HepG2 (cell line): ENCODE data around the gene METTL26. TPM values are rescaled to one million over a fixed set of nuclear protein-coding genes. Genes with fewer than 3 reads are reported as not detected.
A peak's percentile ranks its signal among the peaks of the same experiment; 100 is the strongest.

Source experiments
- AGO2 ChIP-seq: fragments of 200-400 bp; formaldehyde crosslinking; optimal IDR thresholded peaks from 2 replicates; pipeline ENCODE3; 2017; ENCODE audit warnings: mild to moderate bottlenecking, low read depth, low read length, moderate library complexity
- ARHGAP35 ChIP-seq: sonication (generic); formaldehyde crosslinking; IDR thresholded peaks from 2 replicates; pipeline ENCODE4 v1.9.0; 2022; ENCODE audit warnings: mild to moderate bottlenecking, inconsistent platforms, moderate library complexity, missing genetic modification reagents, borderline replicate concordance
- CBFB ChIP-seq: sonication (generic); formaldehyde crosslinking; IDR thresholded peaks from 2 replicates; pipeline ENCODE4 v1.4.0; 2020; ENCODE audit warnings: missing genetic modification reagents
- IRF2 ChIP-seq: IDR thresholded peaks from 2 replicates; pipeline ENCODE4 v1.6.1; 2018; ENCODE audit warnings: missing genetic modification reagents, missing compliant biosample characterization
- MED8 ChIP-seq: sonication (generic); formaldehyde crosslinking; IDR thresholded peaks from 2 replicates; pipeline ENCODE4 v1.8.1; 2023; ENCODE audit warnings: mild to moderate bottlenecking, missing genetic modification reagents; ENCODE audit not compliant: insufficient replicate concordance
- PCBP1 ChIP-seq: fragments of 200-400 bp; formaldehyde crosslinking; IDR thresholded peaks from 2 replicates; pipeline ENCODE4 v1.6.1; 2017; ENCODE audit warnings: mild to moderate bottlenecking, low read depth, low read length, borderline replicate concordance
- SIN3A ChIP-seq: IDR thresholded peaks from 2 replicates; pipeline ENCODE4 v1.6.1; 2011; ENCODE audit warnings: low read depth, mild to moderate bottlenecking, control low read depth, low read length, borderline replicate concordance
- YEATS2 ChIP-seq: sonication (generic); formaldehyde crosslinking; IDR thresholded peaks from 2 replicates; pipeline ENCODE4 v1.4.0; 2020; ENCODE audit warnings: missing genetic modification reagents, borderline replicate concordance
- ZNF124 ChIP-seq: sonication (generic); formaldehyde crosslinking; IDR thresholded peaks from 2 replicates; pipeline ENCODE4 v1.4.0; 2020; ENCODE audit warnings: missing genetic modification reagents
- ZNF317 ChIP-seq: sonication (generic); formaldehyde crosslinking; IDR thresholded peaks from 2 replicates; pipeline ENCODE4 v1.5.0; 2020; ENCODE audit warnings: mild to moderate bottlenecking, missing genetic modification reagents
- ZNF441 ChIP-seq: sonication (generic); formaldehyde crosslinking; IDR thresholded peaks from 2 replicates; pipeline ENCODE4 v1.7.0; 2021; ENCODE audit warnings: missing genetic modification reagents, borderline replicate concordance
- ZNF713 ChIP-seq: sonication (generic); formaldehyde crosslinking; IDR thresholded peaks from 2 replicates; pipeline ENCODE4 v1.4.0; 2020; ENCODE audit warnings: mild to moderate bottlenecking, missing genetic modification reagents
- ZNF878 ChIP-seq: sonication (generic); formaldehyde crosslinking; IDR thresholded peaks from 2 replicates; pipeline ENCODE4 v1.8.1; 2023; ENCODE audit warnings: mild to moderate bottlenecking, missing genetic modification reagents, moderate library complexity
- polyA plus RNA-seq, 8 experiments: library from polyadenylated mRNA; depleted of rRNA in 3 of 8; stranded (reverse) in 7 of 8; unstranded in 1 of 8; fragments of >200 nt; fragmentation: Illumina TruSeq in 4 of 8; extraction: Trizol in 4 of 8; gene quantifications; 2 replicates each; pipeline versions ENCODE4 v1.2.1 to v1.2.3, GENCODE V29; 2011 to 2016; ENCODE audit warnings: low read depth in 4 of 8, missing spikeins in 1 of 8, mixed read lengths in 1 of 8; ENCODE audit not compliant: insufficient read depth in 1 of 8
- total RNA-seq, 5 experiments: library from RNA; depleted of rRNA; stranded (reverse); fragments of >200 nt; fragmentation: Illumina TruSeq; extraction: Trizol; gene quantifications; 2 replicates each; pipeline ENCODE4 v1.2.3, GENCODE V29; 2016; ENCODE audit warnings: low read depth in 1 of 5
- TF ChIP-seq, protein P1 (sequence below): sonication (generic); formaldehyde crosslinking; IDR thresholded peaks from 2 replicates; pipeline ENCODE4 v1.4.0; 2020; ENCODE audit warnings: missing genetic modification reagents, borderline replicate concordance
- TF ChIP-seq, protein P2 (sequence below): sonication (generic); formaldehyde crosslinking; conservative IDR thresholded peaks from 2 replicates; pipeline ENCODE4 v1.5.0; 2020; ENCODE audit warnings: missing genetic modification reagents
- TF ChIP-seq, protein P3 (sequence below): IDR thresholded peaks from 2 replicates; pipeline ENCODE4 v1.6.1; 2012; ENCODE audit warnings: low read depth, low read length, improper control_type of control experiment
- TF ChIP-seq, protein P4 (sequence below): sonication (generic); formaldehyde crosslinking; IDR thresholded peaks from 2 replicates; pipeline ENCODE4 v1.4.0; 2020; ENCODE audit warnings: mild to moderate bottlenecking, missing genetic modification reagents

The METTL26 gene
- total and polyA plus RNA-seq, 2 of the 13 experiments (the other 11 are each of a cell fraction or from before 2014, with no cell fraction given): 65.5 to 70.1 TPM

DNA sequence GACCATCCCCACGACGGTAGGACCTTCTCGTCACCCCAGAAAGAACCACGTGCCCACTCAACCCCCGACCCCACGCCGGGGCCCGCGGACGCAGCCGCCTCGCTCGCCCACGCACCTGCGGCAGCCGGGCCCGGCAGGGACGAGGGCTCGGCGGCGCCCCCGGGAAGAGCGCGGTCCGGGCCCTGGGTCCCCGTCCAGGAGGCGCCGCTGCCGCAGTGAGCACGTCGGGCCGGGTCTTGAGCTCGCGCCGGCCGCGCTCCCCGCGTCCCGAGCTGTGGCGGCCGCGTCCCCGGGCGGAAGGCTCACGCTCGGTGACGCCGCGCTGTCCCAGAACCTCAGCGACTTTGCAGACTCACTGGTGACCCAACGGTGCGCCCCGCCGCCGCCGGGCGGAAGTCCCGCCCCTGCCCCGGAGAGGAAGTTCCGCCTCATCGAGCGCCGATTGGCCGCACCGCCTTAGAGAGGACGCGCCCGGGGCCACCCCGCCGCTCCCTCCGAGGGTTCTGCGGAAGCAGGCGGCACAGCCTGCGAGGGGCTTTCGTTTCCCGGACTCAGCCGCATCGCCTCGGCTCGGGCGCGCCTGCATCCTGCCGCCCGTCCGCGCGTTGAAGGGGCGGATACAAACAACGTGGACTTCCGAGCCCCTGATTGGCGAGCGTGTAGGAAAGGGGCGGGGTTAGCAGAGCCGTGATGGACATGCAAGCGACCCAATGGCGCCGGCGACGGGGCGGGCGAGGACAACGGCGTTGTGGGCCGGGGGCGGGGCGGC, 47.0 kb downstream of the METTL26 start (continued):
- TF ChIP-seq, protein P1, sequence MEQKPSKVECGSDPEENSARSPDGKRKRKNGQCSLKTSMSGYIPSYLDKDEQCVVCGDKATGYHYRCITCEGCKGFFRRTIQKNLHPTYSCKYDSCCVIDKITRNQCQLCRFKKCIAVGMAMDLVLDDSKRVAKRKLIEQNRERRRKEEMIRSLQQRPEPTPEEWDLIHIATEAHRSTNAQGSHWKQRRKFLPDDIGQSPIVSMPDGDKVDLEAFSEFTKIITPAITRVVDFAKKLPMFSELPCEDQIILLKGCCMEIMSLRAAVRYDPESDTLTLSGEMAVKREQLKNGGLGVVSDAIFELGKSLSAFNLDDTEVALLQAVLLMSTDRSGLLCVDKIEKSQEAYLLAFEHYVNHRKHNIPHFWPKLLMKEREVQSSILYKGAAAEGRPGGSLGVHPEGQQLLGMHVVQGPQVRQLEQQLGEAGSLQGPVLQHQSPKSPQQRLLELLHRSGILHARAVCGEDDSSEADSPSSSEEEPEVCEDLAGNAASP: no peak
- TF ChIP-seq CBFB (CRISPR knock-in tag): peak; percentile 14; the same call in 1 of the 2 replicates
- TF ChIP-seq, protein P2, sequence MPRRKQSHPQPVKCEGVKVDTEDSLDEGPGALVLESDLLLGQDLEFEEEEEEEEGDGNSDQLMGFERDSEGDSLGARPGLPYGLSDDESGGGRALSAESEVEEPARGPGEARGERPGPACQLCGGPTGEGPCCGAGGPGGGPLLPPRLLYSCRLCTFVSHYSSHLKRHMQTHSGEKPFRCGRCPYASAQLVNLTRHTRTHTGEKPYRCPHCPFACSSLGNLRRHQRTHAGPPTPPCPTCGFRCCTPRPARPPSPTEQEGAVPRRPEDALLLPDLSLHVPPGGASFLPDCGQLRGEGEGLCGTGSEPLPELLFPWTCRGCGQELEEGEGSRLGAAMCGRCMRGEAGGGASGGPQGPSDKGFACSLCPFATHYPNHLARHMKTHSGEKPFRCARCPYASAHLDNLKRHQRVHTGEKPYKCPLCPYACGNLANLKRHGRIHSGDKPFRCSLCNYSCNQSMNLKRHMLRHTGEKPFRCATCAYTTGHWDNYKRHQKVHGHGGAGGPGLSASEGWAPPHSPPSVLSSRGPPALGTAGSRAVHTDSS (CRISPR knock-in tag): peak; percentile 46; the same call in 1 of the 2 replicates
- 0 out of 2 replicates have a peak, but pooled peaks have one; percentile 13 for TF ChIP-seq PCBP1
- TF ChIP-seq AGO2: peak; percentile 66
- 0 out of 2 replicates have a peak, but pooled peaks have one; percentile 36 for TF ChIP-seq ZNF317
- peak; percentile 79; the same call in 1 of the 2 replicates for TF ChIP-seq YEATS2 (CRISPR knock-in tag)
- peak; percentile 81 for TF ChIP-seq MED8 (CRISPR knock-in tag)
- 0 out of 2 replicates have a peak, but pooled peaks have one; percentile 12 for TF ChIP-seq IRF2
- peak; percentile 42; the same call in 1 of the 2 replicates for TF ChIP-seq SIN3A
- TF ChIP-seq ZNF713: no peak
- TF ChIP-seq, protein P3, sequence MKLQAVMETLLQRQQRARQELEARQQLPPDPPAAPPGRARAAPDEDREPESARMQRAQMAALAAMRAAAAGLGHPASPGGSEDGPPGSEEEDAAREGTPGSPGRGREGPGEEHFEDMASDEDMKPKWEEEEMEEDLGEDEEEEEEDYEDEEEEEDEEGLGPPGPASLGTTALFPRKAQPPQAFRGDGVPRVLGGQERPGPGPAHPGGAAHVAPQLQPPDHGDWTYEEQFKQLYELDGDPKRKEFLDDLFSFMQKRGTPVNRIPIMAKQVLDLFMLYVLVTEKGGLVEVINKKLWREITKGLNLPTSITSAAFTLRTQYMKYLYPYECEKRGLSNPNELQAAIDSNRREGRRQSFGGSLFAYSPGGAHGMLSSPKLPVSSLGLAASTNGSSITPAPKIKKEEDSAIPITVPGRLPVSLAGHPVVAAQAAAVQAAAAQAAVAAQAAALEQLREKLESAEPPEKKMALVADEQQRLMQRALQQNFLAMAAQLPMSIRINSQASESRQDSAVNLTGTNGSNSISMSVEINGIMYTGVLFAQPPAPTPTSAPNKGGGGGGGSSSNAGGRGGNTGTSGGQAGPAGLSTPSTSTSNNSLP: no peak
- 0 out of 2 replicates have a peak, but pooled peaks have one; percentile 28 for TF ChIP-seq ZNF441 (CRISPR knock-in tag)
- TF ChIP-seq ARHGAP35: peak; percentile 51; the same call in 1 of the 2 replicates
- TF ChIP-seq ZNF124 (CRISPR knock-in tag): 0 out of 2 replicates have a peak, but pooled peaks have one; percentile 65
- no peak for TF ChIP-seq ZNF878 (CRISPR knock-in tag)
- TF ChIP-seq, protein P4, sequence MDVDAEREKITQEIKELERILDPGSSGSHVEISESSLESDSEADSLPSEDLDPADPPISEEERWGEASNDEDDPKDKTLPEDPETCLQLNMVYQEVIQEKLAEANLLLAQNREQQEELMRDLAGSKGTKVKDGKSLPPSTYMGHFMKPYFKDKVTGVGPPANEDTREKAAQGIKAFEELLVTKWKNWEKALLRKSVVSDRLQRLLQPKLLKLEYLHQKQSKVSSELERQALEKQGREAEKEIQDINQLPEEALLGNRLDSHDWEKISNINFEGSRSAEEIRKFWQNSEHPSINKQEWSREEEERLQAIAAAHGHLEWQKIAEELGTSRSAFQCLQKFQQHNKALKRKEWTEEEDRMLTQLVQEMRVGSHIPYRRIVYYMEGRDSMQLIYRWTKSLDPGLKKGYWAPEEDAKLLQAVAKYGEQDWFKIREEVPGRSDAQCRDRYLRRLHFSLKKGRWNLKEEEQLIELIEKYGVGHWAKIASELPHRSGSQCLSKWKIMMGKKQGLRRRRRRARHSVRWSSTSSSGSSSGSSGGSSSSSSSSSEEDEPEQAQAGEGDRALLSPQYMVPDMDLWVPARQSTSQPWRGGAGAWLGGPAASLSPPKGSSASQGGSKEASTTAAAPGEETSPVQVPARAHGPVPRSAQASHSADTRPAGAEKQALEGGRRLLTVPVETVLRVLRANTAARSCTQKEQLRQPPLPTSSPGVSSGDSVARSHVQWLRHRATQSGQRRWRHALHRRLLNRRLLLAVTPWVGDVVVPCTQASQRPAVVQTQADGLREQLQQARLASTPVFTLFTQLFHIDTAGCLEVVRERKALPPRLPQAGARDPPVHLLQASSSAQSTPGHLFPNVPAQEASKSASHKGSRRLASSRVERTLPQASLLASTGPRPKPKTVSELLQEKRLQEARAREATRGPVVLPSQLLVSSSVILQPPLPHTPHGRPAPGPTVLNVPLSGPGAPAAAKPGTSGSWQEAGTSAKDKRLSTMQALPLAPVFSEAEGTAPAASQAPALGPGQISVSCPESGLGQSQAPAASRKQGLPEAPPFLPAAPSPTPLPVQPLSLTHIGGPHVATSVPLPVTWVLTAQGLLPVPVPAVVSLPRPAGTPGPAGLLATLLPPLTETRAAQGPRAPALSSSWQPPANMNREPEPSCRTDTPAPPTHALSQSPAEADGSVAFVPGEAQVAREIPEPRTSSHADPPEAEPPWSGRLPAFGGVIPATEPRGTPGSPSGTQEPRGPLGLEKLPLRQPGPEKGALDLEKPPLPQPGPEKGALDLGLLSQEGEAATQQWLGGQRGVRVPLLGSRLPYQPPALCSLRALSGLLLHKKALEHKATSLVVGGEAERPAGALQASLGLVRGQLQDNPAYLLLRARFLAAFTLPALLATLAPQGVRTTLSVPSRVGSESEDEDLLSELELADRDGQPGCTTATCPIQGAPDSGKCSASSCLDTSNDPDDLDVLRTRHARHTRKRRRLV (CRISPR knock-in tag): peak; percentile 26; the same call in 1 of the 2 replicates
